HG03558 (cell line): Measurements from ENCODE around the gene AP1S2.

ENCODE experiments used
- ATAC-seq: cut with Tn5 transposase; IDR thresholded peaks from one replicate; pipeline ENCODE4 v1.9.1; 2021; ENCODE audit warnings: moderate number of reproducible peaks; ENCODE audit not compliant: unreplicated experiment; ENCODE audit errors: extremely low read depth

The AP1S2 gene

GRCh38 chrX:15814771-15815365, 39.7 kb downstream of the AP1S2 start:
- no peak for ATAC-seq

GRCh38 chrX:15813416-15813815, 41.2 kb downstream of the AP1S2 start:
- no peak for ATAC-seq

GRCh38 chrX:15812192-15812938, 42.2 kb downstream of the AP1S2 start:
- ATAC-seq, result no peak

- ATAC-seq, result no peak
Observed at GRCh38 chrX:15808254-15808653, 46.4 kb downstream of the AP1S2 start.

GRCh38 chrX:15804563-15804962, 50.0 kb downstream of the AP1S2 start:
- no peak for ATAC-seq

GRCh38 chrX:15797707-15798106, 56.9 kb downstream of the AP1S2 start:
- ATAC-seq, result no peak

- ATAC-seq, result peak; percentile 1
Observed at GRCh38 chrX:15790769-15791290, 63.8 kb downstream of the AP1S2 start.

- ATAC-seq, result peak; percentile 84
Observed at GRCh38 chrX:15789979-15790768, 64.4 kb downstream of the AP1S2 start, which contains the start of gene ZRSR2. ZRSR2 (plus strand) TSS chrX:15790484; CDS start chrX:15790496, 12 bp downstream.

- ATAC-seq, result no peak
Observed at GRCh38 chrX:15786915-15787314, 67.7 kb downstream of the AP1S2 start.

GRCh38 chrX:15785176-15785750, 69.3 kb downstream of the AP1S2 start:
- no peak for ATAC-seq

- peak; percentile 50 for ATAC-seq
Observed at GRCh38 chrX:15781961-15782699, 72.5 kb downstream of the AP1S2 start.
